Mesenchymal stem cell (in vitro differentiated cells and primary cell): ENCODE measurements around the gene HSF2.

Experiments used
- DNase-seq: peaks from one replicate; pipeline ENCODE4 v3.0.0-alpha.2; 2013
- H2AFZ ChIP-seq: one replicate; pipeline ENCODE4 v1.6.1; 2013; ENCODE audit warnings: low read depth, mild to moderate bottlenecking, control low read depth, inconsistent platforms, low read length, moderate library complexity
- H2AK5ac ChIP-seq: 2 replicates; pipeline ENCODE4 v1.6.1; 2013; ENCODE audit warnings: low read length, moderate library complexity, mild to moderate bottlenecking, inconsistent platforms; ENCODE audit not compliant: severe bottlenecking
- H2BK120ac ChIP-seq: one replicate; pipeline ENCODE4 v1.6.1; 2013; ENCODE audit warnings: low read depth, mild to moderate bottlenecking, inconsistent platforms, low read length, moderate library complexity
- H2BK12ac ChIP-seq, 2 experiments: one replicate each; pipeline ENCODE4 v1.6.1; 2013; ENCODE audit warnings: inconsistent platforms in 2 of 2, low read length in 2 of 2, mild to moderate bottlenecking in 2 of 2, moderate library complexity in 2 of 2, control low read depth in 1 of 2
- H2BK15ac ChIP-seq: one replicate; pipeline ENCODE4 v1.6.1; 2013; ENCODE audit warnings: mild to moderate bottlenecking, low read depth, inconsistent platforms; ENCODE audit not compliant: poor library complexity, severe bottlenecking
- H2BK5ac ChIP-seq: 2 replicates; pipeline ENCODE4 v1.6.1; 2013; ENCODE audit warnings: low read depth, mild to moderate bottlenecking, low read length, control low read depth, inconsistent platforms; ENCODE audit not compliant: poor library complexity, severe bottlenecking
- H3K14ac ChIP-seq, 2 experiments: one replicate each; pipeline ENCODE4 v1.6.1; 2013; ENCODE audit warnings: inconsistent platforms in 2 of 2, low read length in 2 of 2, control low read depth in 1 of 2, mild to moderate bottlenecking in 1 of 2, moderate library complexity in 1 of 2
- H3K18ac ChIP-seq, 2 experiments: one replicate each; pipeline ENCODE4 v1.6.1; 2013; ENCODE audit warnings: inconsistent platforms in 2 of 2, low read length in 2 of 2, control low read depth in 1 of 2, low read depth in 1 of 2, mild to moderate bottlenecking in 1 of 2
- H3K23ac ChIP-seq, 2 experiments: one replicate each; pipeline ENCODE4 v1.6.1; 2013; ENCODE audit warnings: inconsistent platforms in 2 of 2, low read length in 2 of 2, mild to moderate bottlenecking in 2 of 2, moderate library complexity in 2 of 2, control low read depth in 1 of 2
- H3K27ac ChIP-seq: 2 replicates; pipeline ENCODE4 v1.5.1; 2013; ENCODE audit warnings: mild to moderate bottlenecking, moderate library complexity, low read length, control low read depth, inconsistent platforms; ENCODE audit not compliant: poor library complexity, severe bottlenecking
- H3K27me3 ChIP-seq, 2 experiments: 2 replicates each; pipeline versions ENCODE4 v1.6.1 to v1.7.0; 2013; ENCODE audit warnings: low read length in 2 of 2, mild to moderate bottlenecking in 2 of 2, moderate library complexity in 2 of 2, control low read depth in 1 of 2, inconsistent platforms in 1 of 2; ENCODE audit not compliant: control insufficient read depth in 1 of 2, insufficient read depth in 1 of 2
- H3K36me3 ChIP-seq, 2 experiments: 2 replicates each; pipeline versions ENCODE4 v1.6.1 to v1.7.0; 2013; ENCODE audit warnings: low read length in 2 of 2, control low read depth in 1 of 2, inconsistent platforms in 1 of 2, low read depth in 1 of 2, mild to moderate bottlenecking in 1 of 2; ENCODE audit not compliant: insufficient read depth in 2 of 2, control insufficient read depth in 1 of 2
- H3K4ac ChIP-seq, 2 experiments: one replicate each; pipeline ENCODE4 v1.6.1; 2013; ENCODE audit warnings: inconsistent platforms in 2 of 2, low read length in 2 of 2, mild to moderate bottlenecking in 2 of 2, moderate library complexity in 2 of 2, control low read depth in 1 of 2, low read depth in 1 of 2
- H3K4me1 ChIP-seq: 2 replicates; pipeline ENCODE4 v1.6.1; 2013; ENCODE audit warnings: low read depth, low read length, control low read depth; ENCODE audit not compliant: control insufficient read depth, insufficient read depth
- H3K4me2 ChIP-seq: 2 replicates; pipeline ENCODE4 v1.6.1; 2013; ENCODE audit warnings: low read length, mild to moderate bottlenecking, inconsistent platforms; ENCODE audit not compliant: poor library complexity, severe bottlenecking
- H3K4me3 ChIP-seq, 2 experiments: 2 replicates each; pipeline versions ENCODE4 v1.5.1 to v1.7.0; 2013; ENCODE audit warnings: low read length in 2 of 2, mild to moderate bottlenecking in 2 of 2, control low read depth in 1 of 2, low read depth in 1 of 2; ENCODE audit not compliant: insufficient read depth in 1 of 2
- H3K79me1 ChIP-seq: replicated peaks from 2 replicates; pipeline ENCODE4 v1.6.1; 2013; ENCODE audit warnings: mild to moderate bottlenecking, control low read depth, low read length, inconsistent platforms; ENCODE audit not compliant: poor library complexity, severe bottlenecking
- H3K9ac ChIP-seq: 2 replicates; pipeline ENCODE4 v1.7.0; 2013; ENCODE audit warnings: mild to moderate bottlenecking, low read length, moderate library complexity
- H3K9me3 ChIP-seq: 2 replicates; pipeline ENCODE4 v1.7.0; 2013; ENCODE audit warnings: mild to moderate bottlenecking, low read length; ENCODE audit not compliant: control insufficient read depth
- H4K8ac ChIP-seq: one replicate; pipeline ENCODE4 v1.6.1; 2013; ENCODE audit warnings: inconsistent platforms, mild to moderate bottlenecking, low read length, moderate library complexity
- H4K91ac ChIP-seq: one replicate; pipeline ENCODE4 v1.6.1; 2013; ENCODE audit warnings: mild to moderate bottlenecking, low read length, inconsistent platforms
- WGBS: methylation state at CpG from one replicate; pipeline ENCODE4 v1.1.7; 2013; ENCODE audit warnings: mixed read lengths; 5-methylcytosine and 5-hydroxymethylcytosine counted together

Gene HSF2

GRCh38 chr6:122400462-122401089, 1.1 kb downstream of the HSF2 start:
- no peak overlapping the region for H2BK15ac ChIP-seq
- H3K27me3 ChIP-seq = no peaks in the 10 kb centered on the region
- no peak overlapping the region for H2BK12ac ChIP-seq
- DNase-seq = peak; percentile 15
- H4K8ac ChIP-seq = no peak overlapping the region
- H2AK5ac ChIP-seq = no peak overlapping the region
- H2AFZ ChIP-seq = no peak overlapping the region
- peak overlapping the region; percentile 97 for H3K9ac ChIP-seq
- H2BK5ac ChIP-seq = no peak overlapping the region
- no peak overlapping the region for H3K18ac ChIP-seq
- H3K4ac ChIP-seq = no peak overlapping the region
- 58% methylated on average over 2 of the region's 4 CpGs for whole genome bisulfite sequencing
- H3K4me2 ChIP-seq = peak overlapping the region; percentile 33
- H3K36me3 ChIP-seq = no peaks in the 10 kb centered on the region
- H3K14ac ChIP-seq = no peak overlapping the region
- peak overlapping the region in 1 of 2 experiments; percentile 96 for H3K4me3 ChIP-seq
- no peak overlapping the region for H2BK120ac ChIP-seq
- no peaks in the 10 kb centered on the region for H3K4me1 ChIP-seq
- H3K79me1 ChIP-seq = peaks cover 3% of the 10 kb centered on the region
- no peak overlapping the region for H3K27ac ChIP-seq
- no peak overlapping the region for H3K23ac ChIP-seq
- H4K91ac ChIP-seq = no peak overlapping the region
- no peaks in the 10 kb centered on the region for H3K9me3 ChIP-seq

GRCh38 chr6:122401104-122401503, 1.7 kb downstream of the HSF2 start:
- peak overlapping the region in 1 of 2 experiments; percentile 96 for H3K4me3 ChIP-seq
- peak overlapping the region; percentile 97 for H3K9ac ChIP-seq
- H4K91ac ChIP-seq = no peak overlapping the region
- no peaks in the 10 kb centered on the region for H3K4me1 ChIP-seq
- H3K9me3 ChIP-seq = no peaks in the 10 kb centered on the region
- H2AFZ ChIP-seq = no peak overlapping the region
- H2AK5ac ChIP-seq = no peak overlapping the region
- no peak overlapping the region for H3K4ac ChIP-seq
- no peak overlapping the region for H2BK15ac ChIP-seq
- H3K18ac ChIP-seq = no peak overlapping the region
- H3K14ac ChIP-seq = no peak overlapping the region
- peak; percentile 7 for DNase-seq
- H3K27ac ChIP-seq = no peak overlapping the region
- H3K23ac ChIP-seq = no peak overlapping the region
- H3K27me3 ChIP-seq = no peaks in the 10 kb centered on the region
- H2BK12ac ChIP-seq = no peak overlapping the region
- no peak overlapping the region for H3K4me2 ChIP-seq
- H4K8ac ChIP-seq = no peak overlapping the region
- H2BK5ac ChIP-seq = no peak overlapping the region
- no peaks in the 10 kb centered on the region for H3K36me3 ChIP-seq
- no peak overlapping the region for H2BK120ac ChIP-seq
- H3K79me1 ChIP-seq = peaks cover 4% of the 10 kb centered on the region
- 92% methylated on average over 3 of the region's 4 CpGs for WGBS

- no peaks in the 10 kb centered on the region for H3K9me3 ChIP-seq
- H2AFZ ChIP-seq = no peak overlapping the region
- no peak overlapping the region for H2BK120ac ChIP-seq
- no peak overlapping the region for H3K4ac ChIP-seq
- H3K14ac ChIP-seq = no peak overlapping the region
- H3K4me1 ChIP-seq = no peaks in the 10 kb centered on the region
- no peak overlapping the region for H3K9ac ChIP-seq
- H2BK15ac ChIP-seq = no peak overlapping the region
- no peak overlapping the region for H4K8ac ChIP-seq
- H3K4me2 ChIP-seq = no peak overlapping the region
- no peak overlapping the region for H3K23ac ChIP-seq
- no peak overlapping the region for H3K27ac ChIP-seq
- no peak overlapping the region for H2AK5ac ChIP-seq
- no peaks in the 10 kb centered on the region for H3K36me3 ChIP-seq
- no peak overlapping the region for H3K18ac ChIP-seq
- H2BK12ac ChIP-seq = no peak overlapping the region
- H3K79me1 ChIP-seq = peaks cover 6% of the 10 kb centered on the region
- H2BK5ac ChIP-seq = no peak overlapping the region
- no peak overlapping the region for H3K4me3 ChIP-seq
- no peak for DNase-seq
- H3K27me3 ChIP-seq = no peaks in the 10 kb centered on the region
- WGBS = 99% methylated on average over 2 of the region's 2 CpGs
- no peak overlapping the region for H4K91ac ChIP-seq
Measured at GRCh38 chr6:122404444-122404843, 5.0 kb downstream of the HSF2 start.

DNA sequence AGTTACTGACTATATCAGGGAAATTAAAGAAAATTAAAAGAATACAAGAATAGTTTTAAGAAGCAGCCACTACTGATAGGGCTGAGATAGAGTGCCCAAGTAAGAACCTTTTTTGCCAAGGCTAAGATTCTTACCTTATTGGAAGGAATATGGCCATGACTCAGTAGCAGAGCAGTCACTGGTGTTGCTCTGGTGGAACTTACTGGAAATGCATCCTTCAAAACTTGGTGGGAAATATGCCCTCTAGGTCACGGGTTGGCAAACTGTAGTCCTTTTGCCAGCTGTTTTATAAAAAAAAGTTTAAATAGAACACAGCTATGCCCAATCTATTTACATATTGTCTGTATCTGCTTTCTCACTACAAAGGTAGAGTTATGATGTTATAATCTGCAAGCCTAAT, 6.0 kb downstream of the HSF2 start:
- H3K4me3 ChIP-seq = no peak overlapping the region
- no CpG with 5 or more reads among the region's 1 CpG for WGBS
- H2AFZ ChIP-seq = no peak overlapping the region
- H3K4me2 ChIP-seq = no peak overlapping the region
- peaks cover 6% of the 10 kb centered on the region for H3K79me1 ChIP-seq
- no peak overlapping the region for H3K23ac ChIP-seq
- no peak overlapping the region for H3K14ac ChIP-seq
- H2AK5ac ChIP-seq = no peak overlapping the region
- H3K9me3 ChIP-seq = no peaks in the 10 kb centered on the region
- no peak overlapping the region for H4K91ac ChIP-seq
- no peak overlapping the region for H2BK5ac ChIP-seq
- no peaks in the 10 kb centered on the region for H3K4me1 ChIP-seq
- no peak overlapping the region for H2BK15ac ChIP-seq
- no peak overlapping the region for H3K27ac ChIP-seq
- H2BK12ac ChIP-seq = no peak overlapping the region
- H4K8ac ChIP-seq = no peak overlapping the region
- H3K27me3 ChIP-seq = no peaks in the 10 kb centered on the region
- no peaks in the 10 kb centered on the region for H3K36me3 ChIP-seq
- H3K18ac ChIP-seq = no peak overlapping the region
- peak; percentile 22 for DNase-seq
- H2BK120ac ChIP-seq = no peak overlapping the region
- no peak overlapping the region for H3K4ac ChIP-seq
- no peak overlapping the region for H3K9ac ChIP-seq
